Anterior cingulate cortex (tissue), 58 donors: Measurements from ENCODE around the gene ADAP1.
A peak's percentile ranks its signal among the peaks of the same experiment; 100 is the strongest.

ENCODE experiments used
- DNase-seq, 58 donors: peaks; one replicate each; lab custom pipeline; 2025; lab: John Stamatoyannopoulos, UW

The ADAP1 gene

DNA sequence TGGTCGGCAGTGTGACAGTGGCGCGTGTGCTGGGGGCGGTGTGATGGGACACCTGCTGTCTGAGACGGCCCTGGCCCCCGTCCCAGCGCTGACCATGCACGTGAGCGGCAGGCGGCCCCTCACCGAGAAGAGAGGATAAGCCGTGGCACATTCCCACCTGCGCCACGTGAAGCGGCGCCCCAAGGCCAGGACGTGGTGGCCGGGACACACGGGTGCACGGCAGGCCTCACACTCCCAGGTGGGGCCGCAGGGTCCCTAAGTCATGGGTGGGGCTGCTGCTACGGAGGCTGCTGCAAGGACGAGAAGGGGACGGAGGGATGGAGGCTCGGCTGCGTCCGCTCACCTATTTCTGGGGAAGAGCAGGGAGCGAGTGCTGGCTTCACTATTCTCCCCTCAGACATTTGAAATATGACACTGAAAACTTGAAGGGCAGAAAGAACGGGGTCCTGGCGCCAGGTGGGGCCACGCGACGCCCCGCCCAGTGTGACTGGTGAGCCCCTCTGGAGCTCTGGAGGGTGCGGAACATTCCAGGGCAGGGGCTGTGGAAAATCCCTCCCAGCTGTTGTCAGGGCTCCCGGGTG is 36.0 kb upstream of the ADAP1 start:
- DNase-seq = no peak

DNA sequence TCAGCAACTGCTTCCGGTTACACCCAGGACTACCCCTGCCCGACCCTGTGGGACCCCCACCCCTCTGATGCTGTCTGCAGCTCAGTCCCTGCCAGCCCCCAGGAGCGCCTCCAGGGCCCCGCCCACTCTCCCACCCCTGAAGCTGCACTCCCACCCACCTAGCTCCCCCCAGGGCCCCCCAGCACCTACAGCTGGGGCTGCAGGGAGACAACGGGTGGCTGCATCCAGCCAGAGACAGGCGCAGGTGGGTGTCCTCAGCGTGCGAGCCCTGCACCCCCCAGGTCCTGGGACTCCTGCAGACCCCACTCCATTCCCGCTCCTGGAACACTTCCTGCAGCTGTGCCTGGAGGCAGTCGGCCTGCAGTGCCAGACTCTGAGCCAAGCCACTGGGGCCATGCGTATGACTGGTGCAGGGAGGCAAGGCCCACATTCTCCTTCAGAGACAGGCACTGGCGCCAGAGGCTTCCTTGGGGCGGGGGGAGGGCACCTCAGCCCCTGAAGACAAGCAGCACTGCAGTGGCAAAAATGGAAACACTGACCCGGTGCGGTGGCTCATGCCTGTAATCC is 34.6 kb upstream of the ADAP1 start:
- no peak for DNase-seq

DNA sequence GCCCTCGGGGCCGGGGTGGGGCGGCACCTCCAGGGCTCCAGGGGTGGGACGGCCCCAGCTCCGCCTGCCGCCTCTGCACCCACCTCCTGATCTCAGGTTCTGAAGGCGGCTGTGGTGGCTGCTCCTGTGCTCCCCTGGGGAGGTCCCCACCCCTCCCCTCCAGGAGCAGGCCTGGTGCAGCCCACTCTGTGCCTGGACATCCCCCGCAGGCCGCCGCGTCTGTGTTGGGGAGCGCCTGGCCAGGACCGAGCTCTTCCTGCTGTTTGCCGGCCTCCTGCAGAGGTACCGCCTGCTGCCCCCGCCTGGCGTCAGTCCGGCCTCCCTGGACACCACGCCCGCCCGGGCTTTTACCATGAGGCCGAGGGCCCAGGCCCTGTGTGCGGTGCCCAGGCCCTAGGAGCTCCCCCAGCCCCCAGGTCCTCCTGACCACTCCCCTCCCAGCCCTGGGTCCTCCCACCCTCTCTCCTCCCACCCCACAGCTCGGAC is 34.0 kb upstream of the ADAP1 start:
- no peak for DNase-seq

DNA sequence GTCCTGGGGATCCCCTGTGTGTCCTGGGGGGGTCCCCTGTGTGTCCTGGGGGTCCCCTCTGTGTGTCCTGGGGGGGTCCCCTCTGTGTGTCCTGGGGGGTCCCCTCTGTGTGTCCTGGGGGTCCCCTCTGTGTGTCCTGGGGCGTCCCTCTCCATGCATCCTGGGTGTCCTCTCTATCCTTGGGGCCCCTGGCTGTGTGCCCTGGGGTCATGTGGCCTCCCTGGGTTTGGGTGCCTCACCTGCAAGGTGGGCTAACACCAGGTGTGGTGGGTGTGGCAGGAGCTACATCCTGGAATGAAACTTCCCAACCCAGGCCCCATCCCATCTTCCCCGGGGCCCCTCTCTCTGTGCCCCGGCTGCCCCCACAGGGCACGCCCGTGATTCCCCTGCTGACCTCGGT is 33.4 kb upstream of the ADAP1 start:
- no peak for DNase-seq

DNA sequence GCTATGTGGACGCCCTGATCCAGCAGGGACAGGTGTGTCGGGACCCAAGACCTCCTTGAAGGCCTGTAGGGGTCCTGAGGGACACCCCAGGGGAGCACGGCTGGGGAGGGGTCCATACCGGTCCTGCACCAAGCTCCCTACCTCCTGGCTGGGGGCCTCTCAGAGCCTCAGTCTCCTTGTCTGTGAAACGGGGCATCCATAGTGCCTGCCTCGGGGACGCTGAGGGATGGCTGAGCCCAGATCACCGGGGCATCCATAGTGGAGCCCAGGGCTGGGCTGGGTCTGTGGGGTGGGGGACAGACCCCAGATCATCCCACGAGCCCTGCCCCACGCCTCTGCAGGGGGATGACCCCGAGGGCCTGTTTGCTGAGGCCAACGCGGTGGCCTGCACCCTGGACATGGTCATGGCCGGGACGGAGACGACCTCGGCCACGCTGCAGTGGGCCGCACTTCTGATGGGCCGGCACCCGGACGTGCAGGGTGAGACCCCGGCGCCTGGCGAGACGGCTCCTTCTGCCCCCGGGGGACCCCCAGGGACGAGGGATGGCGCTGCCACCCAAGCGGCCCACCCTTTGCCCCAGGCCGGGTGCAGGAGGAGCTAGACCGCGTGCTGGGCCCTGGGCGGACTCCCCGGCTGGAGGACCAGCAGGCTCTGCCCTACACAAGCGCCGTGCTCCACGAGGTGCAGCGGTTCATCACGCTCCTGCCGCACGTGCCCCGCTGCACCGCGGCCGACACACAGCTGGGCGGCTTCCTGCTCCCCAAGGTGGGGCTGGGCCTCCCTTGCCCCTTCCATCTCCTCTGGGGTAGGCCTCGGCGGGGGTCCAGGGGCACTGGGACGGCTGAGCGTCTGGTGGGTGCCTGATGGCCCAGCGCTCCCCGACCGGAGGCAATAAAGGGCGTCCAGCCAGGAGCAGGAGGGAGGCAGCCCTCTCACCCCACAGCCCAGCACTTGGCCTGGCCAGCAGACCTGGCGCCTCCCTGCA is 32.6 kb upstream of the ADAP1 start:
- DNase-seq = no peak

DNA sequence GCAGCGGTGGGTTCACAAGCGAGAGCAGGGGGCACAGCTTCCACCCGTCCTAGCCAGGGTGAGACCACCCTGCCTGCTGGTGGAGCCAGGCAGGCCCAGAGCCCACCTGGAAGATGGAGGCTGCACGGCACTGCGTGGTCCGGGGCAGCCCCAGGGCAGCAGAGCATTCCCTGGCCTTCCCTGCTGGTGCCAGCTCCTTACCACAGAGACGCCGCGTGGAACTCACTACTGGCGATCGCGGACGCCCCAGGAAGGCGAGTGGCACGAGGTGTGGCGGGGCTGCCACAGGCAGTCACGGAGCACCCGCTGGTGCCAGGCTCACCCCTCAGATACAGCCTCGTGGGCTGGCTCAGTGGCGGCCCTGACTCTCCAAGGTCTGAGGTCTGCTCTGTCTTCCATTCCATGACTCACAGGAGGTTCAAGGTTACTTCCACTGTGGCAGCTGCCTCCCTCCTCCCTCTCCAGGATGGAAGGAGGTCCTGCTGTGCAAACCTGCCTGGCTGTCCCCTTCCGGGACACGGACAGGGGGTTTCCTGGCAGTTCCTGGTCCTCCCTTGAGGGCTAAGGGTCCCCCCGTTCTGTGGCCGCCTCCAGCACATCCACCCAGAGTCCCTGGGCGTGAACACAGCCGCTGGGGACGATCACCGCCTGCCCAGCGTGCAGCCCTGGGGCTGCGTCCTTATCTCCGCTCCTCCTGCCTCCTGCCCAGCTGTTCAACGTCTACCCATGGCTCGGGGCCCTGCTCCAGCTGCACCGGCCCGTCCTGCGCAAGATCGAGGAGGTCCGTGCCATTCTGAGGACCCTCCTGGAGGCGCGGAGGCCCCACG is 31.6 kb upstream of the ADAP1 start:
- no peak for DNase-seq

DNA sequence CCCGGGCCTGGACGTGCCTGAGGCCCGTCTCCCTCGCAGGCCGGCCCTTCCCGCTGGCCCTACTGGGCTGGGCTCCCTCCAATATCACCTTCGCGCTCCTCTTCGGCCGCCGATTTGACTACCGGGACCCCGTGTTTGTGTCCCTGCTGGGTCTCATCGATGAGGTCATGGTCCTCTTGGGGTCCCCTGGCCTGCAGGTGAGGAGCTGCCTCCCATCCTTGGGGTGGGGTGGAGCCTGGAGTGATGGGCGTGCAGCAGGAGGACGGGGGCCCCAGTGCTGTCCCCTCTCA is 30.6 kb upstream of the ADAP1 start:
- no peak for DNase-seq

DNA sequence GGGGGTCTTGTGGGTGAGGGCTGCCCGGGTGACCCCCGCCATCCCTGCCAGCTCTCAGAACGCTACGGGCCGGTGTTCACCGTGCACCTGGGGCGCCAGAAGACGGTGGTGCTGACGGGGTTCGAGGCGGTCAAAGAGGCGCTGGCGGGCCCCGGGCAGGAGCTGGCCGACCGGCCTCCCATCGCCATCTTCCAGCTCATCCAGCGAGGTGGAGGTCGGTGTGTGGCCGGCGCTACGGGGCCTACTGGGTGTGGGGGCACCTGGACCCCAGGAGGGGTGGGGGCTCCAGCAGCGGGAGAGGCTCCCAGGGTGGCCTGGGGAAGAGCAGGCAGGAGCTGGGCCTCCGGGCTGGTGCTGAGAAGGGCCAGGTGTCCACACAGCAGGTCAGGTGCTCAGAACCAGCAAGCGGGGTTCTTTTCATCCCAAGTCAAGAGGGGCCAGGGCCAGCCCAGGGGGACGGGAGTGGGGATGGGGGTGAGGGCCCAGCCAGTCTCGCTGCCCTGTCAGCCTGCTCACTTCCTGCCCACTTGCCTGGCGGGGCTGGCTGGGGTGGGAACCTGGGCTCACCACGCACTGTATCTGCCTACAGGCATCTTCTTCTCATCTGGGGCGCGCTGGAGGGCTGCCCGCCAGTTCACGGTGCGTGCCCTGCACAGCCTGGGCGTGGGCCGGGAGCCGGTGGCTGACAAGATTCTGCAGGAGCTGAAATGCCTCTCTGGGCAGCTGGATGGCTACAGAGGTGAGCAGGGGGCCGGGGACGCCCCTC is 30.1 kb upstream of the ADAP1 start:
- DNase-seq = no peak

DNA sequence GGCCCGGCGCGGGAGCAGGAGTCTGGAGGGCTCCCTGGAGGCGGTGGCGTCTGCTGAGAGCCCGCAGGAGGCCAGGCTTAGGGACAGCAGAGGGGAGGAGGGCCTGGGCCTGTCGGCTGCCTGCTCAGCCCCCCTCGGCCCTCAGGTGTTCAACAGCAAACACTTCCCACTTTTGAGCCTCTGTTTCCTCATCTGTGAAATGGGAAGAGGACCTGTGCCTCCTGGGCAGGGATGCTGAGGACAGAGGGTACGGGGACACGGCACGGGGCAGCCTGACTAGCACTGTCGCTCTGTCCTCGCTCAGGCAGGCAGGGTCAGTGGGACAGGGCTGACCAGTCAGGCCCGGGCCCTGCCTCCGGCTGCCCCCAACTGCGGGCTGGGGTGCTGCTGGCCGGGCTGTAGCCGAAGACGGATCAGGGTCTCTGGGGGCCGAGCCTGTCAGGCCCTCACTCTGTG is 29.2 kb upstream of the ADAP1 start:
- no peak for DNase-seq

DNA sequence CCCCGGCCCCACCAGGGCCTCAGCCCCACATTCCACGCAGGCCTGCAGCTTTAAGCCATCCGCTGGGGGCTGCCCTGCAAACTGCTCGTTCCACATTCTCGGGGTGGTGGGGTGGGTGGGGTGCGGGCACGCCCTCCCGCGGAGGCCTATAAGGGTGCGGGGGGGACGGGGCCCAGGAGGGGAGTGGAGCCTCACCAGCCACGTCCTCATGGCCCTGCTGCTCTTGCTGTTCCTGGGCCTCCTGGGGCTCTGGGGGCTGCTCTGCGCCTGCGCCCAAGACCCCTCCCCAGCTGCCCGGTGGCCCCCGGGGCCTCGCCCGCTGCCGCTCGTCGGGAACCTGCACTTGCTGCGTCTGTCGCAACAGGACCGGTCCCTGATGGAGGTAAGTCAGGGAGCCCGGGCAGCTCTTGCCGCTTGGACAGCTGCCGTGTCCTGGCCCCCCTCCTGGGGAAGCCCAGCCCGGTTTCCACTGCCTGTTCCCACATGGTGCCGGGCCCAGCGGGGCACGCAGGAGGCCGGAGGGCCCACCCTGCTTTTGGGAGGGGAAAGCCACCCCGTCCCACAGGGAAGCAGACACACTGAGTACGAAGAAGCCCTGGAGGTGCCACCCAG is 28.6 kb upstream of the ADAP1 start, which contains the start of gene CYP2W1:
CYP2W1 (plus strand) TSS at position 178 of the 612 bp plus-strand sequence; CDS start at position 209, 31 bp downstream.
- DNase-seq = no peak

DNA sequence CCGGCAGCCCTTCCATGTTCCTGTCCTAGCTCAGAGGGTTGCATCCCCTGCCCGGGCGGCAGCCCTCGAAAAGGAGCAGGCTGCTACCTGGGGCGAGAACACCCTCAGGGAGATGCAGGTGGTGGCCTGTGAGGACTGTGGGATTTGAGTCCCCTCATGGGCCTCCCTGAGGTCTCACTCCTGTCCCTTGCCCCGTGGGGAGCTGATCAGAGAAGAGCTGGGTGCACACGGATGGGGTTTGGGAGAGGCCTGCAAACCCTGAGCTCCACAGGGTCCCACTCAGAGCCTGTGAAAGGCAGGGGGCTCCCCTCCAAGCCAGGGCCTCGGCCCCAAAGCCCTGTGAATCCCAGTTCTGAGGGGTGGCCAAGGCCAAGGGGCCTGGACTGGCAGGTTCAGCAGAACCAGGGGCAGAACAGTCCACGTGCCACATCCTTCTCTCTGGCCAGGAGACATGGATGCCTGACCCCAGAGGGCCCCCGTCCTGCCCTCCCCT is 28.1 kb upstream of the ADAP1 start:
- no peak for DNase-seq

DNA sequence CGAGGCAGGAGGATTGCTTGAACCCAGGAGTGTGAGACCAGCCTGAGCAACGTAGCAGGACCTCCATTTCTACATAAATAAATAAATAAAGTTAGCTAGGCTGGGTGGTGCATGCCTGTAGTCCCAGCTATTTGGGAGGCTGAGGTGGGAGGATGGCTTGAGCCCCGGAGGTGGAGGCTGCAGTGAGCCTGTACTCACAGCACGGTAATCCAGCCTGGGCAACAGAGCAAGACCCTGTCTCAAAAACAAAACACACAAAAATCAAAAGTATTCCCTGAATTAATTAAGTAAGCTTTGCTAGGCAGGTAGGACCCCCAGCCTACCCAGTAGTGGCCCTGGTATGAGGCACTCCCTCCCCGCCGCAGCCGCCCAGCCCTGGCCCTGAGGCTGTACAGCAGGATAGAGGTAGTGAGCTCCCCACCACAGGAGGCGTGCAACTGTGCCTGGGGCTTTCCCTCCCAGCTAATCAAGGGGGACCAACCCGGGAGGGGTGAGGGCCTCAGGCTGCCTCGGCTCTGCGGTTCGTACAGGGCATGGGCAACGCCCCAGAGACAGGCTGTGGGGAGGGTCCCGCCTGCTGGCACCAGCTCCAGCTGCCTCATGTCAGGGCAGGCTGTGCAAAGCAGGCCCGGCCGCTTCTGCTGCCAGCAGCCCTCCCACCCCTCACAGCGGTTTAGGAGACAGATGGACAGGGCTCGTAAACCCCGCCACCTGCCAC is 27.5 kb upstream of the ADAP1 start:
- DNase-seq = no peak

DNA sequence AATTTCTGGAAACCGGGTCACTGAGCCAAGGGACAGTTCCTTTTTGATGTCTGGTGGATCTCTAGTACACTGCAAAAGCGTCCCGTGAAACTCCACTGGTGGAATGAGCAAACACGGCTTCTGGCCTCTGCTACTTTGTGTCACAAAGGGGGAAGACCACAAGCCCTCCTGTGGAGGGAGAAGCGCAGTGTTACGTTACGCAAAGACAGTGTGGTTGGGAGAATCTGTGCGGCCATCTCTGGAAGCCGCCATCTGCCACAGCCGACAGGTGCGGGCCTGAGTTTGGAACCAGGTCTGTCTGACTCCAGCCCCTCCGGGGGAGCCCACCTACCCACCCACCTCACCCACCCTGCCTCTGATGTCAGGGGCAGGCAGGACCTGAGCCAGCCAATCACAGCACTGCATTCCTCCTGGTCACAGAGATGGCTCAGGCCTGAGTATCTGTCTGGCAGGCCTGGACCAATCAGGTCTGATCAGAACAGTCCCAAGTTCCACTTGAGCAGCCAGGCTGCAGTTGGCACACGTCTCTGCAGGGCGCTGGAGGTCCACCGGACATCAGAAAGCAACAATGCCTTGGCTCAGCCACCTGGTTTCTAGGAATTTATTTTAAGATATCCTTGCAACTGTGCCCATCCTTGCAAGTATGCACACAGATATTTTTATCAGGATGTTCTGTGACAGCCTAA is 25.5 kb upstream of the ADAP1 start:
- DNase-seq = peak in 1 of 58 donors; percentile 34

DNA sequence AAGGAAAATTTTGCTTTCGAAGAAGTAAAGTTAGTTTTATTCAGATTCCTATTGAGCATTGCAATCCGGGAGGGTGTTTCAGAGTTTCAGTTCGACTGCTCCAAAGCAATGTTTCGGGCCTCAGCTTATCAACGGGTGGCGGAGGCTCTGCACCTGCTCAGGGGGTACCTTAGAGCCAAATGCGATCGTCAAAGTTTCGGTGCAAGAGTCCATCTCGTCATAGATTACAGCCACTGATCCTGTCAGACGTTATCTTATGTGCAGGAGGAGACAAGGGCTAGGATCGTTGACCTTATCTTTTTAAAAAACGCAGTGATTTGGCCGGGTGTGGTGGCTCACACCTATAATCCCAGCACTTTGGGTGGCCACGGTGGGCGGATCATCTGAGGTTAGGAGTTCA is 24.7 kb upstream of the ADAP1 start:
- no peak for DNase-seq

DNA sequence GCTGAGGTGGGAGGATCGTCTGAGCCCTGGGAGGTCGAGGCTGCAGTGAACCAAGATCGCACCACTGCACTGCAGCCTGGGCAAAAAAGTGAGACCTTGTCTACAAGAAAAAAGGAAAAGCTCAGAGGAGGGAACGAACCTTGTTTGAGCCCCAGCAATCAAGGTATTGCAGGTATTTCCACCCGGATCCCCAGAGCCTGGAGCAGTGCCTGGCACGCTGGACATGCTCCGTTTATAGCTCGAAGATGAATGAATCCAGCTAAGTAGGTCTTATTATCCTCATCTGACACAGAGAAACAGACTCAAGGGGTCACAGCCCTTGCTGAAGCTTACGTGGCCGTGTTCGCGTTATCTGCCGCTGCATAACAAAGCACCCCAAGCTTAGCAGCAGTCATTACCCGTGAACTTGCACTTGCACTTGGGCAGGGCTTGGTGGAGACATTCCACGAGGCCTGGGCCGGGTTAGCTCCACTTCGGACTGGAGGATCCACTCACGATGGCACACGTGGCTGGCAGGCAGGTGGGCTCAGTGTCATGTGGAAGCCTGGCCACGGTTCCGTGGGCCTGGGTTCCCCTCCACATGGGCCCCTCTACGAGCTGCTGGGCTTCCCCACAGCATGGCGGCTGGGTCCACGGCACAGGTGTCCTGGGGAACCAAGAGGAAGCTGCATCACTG is 24.1 kb upstream of the ADAP1 start:
- no peak for DNase-seq

DNA sequence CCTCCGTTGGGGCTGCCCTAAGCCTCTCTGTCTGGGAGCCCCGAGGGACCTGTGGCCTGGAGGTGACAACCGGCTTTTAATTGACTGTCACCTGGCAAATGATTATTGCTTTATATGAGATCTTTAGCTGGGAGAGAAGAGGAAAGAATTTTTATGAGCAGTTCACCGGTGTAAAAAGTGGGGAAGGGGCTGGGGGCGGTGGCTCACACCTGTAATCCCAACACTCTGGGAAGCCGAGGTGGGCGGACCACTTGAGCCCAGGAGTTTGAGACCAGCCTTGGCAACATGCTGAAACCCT is 23.5 kb upstream of the ADAP1 start:
- no peak for DNase-seq

DNA sequence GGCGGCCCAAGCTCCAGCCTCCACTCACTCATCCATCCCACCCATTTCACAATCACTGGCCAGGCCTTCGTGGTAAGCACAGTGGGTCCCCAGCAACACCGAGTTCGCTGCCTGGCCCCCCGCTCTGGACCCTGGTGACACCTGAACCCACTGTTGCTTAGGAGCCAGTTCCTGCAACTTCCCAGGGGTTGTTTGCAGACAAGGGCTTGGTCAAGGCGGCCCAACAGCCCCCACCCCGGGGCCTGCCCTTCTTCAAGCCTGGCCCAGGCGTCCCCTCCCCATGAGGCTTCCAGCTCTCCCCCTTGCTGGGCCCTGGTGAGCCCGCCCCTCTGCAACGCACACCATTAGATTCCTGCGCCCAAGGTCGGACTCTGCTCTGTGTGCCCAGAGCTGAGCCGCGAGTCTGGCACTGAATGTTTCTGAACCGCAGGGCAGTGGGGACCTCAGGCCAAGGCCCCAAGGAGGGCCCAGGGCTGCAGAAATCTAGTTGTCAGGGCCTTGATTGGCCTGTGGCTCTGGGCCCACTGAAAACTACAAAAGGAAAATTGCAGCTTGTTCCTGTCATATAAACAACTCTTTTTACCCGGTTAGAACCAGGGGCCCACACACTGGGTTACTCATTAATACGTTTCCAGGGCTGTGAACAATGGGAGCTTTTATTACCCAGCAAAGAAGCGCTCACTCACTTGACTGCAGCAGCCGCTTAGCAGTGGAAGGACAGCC is 23.0 kb upstream of the ADAP1 start:
- DNase-seq = peak in 47 of 58 donors; percentile 19 to 87 (median 58)
